ENCODE measurements around the gene DGCR2. TPM values are rescaled to one million over a fixed set of nuclear protein-coding genes. Genes with fewer than 3 reads are reported as not detected.

Gene DGCR2
- total and polyA plus RNA-seq, 10 of the 15 experiments (the other 5 are each of a cell fraction or from before 2014, with no cell fraction given), result 0.19 to 28.4 (median 16.0) TPM

DNA sequence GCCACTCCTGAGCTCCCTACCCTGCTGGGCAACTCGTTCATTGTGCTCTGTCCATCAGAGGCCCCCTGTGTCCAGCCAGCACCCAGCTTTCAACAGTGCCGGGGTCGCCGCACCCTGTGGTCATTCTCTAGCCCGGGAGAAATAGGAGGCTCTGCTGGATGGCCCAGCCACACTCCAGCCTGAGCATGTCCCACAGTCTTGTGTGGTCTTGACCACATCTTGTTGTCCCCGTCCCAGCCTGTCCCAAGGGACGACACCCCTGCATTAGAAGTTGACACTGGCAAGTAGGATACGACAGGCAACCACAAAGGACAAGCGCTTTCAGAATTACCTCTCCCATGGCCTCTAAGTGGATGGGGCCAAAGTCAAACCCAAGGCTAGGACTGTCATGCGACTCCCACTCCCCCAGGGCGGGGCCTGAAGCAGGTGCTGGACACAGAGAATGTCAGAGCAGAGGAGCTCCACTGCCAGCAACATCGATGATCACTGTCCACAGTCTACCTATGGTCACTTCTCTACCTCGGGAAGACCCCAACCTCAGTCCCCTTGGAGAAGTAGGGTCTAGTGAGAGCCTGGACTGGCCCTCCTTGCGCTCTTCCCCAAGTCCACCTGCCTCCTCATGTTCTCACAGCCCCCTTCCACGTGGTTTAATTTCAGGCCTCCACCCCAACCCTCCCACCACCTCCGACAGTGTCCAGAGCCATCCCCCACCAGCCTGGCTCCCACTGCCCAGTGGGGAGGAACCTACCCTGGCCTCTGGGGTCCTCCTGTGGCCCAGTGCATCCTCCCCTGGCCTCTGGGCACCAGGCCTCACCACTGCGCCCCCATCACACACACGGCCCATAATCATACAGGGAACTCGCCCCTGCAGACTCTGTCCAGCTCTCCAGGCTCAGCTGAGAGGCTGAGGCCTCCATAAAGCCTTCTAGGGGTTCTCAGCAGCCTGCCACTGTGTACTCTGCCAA is 4.4 kb upstream of the DGCR2 start (continued):
- TF ChIP-seq, protein P1, sequence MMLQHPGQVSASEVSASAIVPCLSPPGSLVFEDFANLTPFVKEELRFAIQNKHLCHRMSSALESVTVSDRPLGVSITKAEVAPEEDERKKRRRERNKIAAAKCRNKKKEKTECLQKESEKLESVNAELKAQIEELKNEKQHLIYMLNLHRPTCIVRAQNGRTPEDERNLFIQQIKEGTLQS (IDR thresholded peaks at IDR 0.05; ENCODE audit: borderline replicate concordance, extremely low read depth, low read depth, low read length), result no peak
- TF ChIP-seq NFIC (IDR thresholded peaks at IDR 0.05; ENCODE audit: low read depth, low read length), result no peak

GRCh38 chr22:19125474-19126308 is 3.5 kb upstream of the DGCR2 start:
- peaks cover 3% of the 10 kb centered on the region for H3K4me1 ChIP-seq (ENCODE audit: control insufficient read depth, insufficient read depth, low read length)
- TF ChIP-seq, protein P2, sequence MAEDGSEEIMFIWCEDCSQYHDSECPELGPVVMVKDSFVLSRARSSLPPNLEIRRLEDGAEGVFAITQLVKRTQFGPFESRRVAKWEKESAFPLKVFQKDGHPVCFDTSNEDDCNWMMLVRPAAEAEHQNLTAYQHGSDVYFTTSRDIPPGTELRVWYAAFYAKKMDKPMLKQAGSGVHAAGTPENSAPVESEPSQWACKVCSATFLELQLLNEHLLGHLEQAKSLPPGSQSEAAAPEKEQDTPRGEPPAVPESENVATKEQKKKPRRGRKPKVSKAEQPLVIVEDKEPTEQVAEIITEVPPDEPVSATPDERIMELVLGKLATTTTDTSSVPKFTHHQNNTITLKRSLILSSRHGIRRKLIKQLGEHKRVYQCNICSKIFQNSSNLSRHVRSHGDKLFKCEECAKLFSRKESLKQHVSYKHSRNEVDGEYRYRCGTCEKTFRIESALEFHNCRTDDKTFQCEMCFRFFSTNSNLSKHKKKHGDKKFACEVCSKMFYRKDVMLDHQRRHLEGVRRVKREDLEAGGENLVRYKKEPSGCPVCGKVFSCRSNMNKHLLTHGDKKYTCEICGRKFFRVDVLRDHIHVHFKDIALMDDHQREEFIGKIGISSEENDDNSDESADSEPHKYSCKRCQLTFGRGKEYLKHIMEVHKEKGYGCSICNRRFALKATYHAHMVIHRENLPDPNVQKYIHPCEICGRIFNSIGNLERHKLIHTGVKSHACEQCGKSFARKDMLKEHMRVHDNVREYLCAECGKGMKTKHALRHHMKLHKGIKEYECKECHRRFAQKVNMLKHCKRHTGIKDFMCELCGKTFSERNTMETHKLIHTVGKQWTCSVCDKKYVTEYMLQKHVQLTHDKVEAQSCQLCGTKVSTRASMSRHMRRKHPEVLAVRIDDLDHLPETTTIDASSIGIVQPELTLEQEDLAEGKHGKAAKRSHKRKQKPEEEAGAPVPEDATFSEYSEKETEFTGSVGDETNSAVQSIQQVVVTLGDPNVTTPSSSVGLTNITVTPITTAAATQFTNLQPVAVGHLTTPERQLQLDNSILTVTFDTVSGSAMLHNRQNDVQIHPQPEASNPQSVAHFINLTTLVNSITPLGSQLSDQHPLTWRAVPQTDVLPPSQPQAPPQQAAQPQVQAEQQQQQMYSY (CRISPR knock-in tag; IDR thresholded peaks at IDR 0.05), result no peak
- TF ChIP-seq RBBP5 (conservative IDR thresholded peaks at IDR 0.05) (no peak), IKZF1 (conservative IDR thresholded peaks at IDR 0.05) (no peak), KAT2A (conservative IDR thresholded peaks at IDR 0.05; ENCODE audit: control insufficient read depth, low read depth, low read length) (no peak), PKNOX1 (IDR thresholded peaks at IDR 0.05) (no peak)
- ChIA-PET CTCF (no interaction called here), POLR2A (interaction anchor here (0.9 kb wide), 1 partner anchor 8 kb away, joined by 3 read pairs; no protein-coding TSS in a partner anchor), SMC1A (ENCODE audit: uncharacterized antibody, unreplicated experiment) (no interaction called here), RAD21 (ENCODE audit: unreplicated experiment) (no interaction called here)
- DNase-seq (ENCODE audit: low read depth, low spot score) (no peak), ATAC-seq (no peak), FAIRE-seq (no peak)
- H3K9me3 ChIP-seq (replicated peaks; ENCODE audit: control insufficient read depth, insufficient read depth, low read length), result no peaks in the 10 kb centered on the region
- no peaks in the 10 kb centered on the region for H4K20me1 ChIP-seq (ENCODE audit: control insufficient read depth, insufficient read depth)
- no peaks in the 10 kb centered on the region; a peak in 1 of 4 replicates for H3K27me3 ChIP-seq (replicated peaks in 1 of 2; ENCODE audit: control insufficient read depth in 2 of 2, insufficient read depth in 2 of 2, low read length in 1 of 2)
- WGBS (ENCODE audit: insufficient coverage, insufficient replicate concordance, low lambda C conversion rate, missing lambda C conversion rate), result 62% methylated on average over 21 of the region's 21 CpGs
- no peak overlapping the region for H3K9ac ChIP-seq (ENCODE audit: control insufficient read depth, insufficient read depth, low read length)
- in situ Hi-C loops (cut with MboI), result no loop called here
- no peak overlapping the region for H2AFZ ChIP-seq (ENCODE audit: control insufficient read depth, low read depth, low read length)
- no TSS peak for BruUV-seq (replicated peaks)
- no peak overlapping the region for H3K4me2 ChIP-seq (ENCODE audit: control insufficient read depth, insufficient read depth)
- intact Hi-C loops (cut with micrococcal nuclease; ENCODE audit: unreplicated experiment), result no loop called here
- H3K4me3 ChIP-seq, result no peak overlapping the region
- peaks cover 15% of the 10 kb centered on the region for H3K79me2 ChIP-seq (ENCODE audit: control insufficient read depth, insufficient read depth, low read length)
- H3K27ac ChIP-seq (ENCODE audit: control insufficient read depth, insufficient read depth), result no peak overlapping the region
- no peaks in the 10 kb centered on the region for H3K36me3 ChIP-seq (ENCODE audit: control insufficient read depth in 2 of 2, insufficient read depth in 2 of 2, low read length in 1 of 2)
